ENCODE measurements around the gene CCNO.

CCNO gene

DNA sequence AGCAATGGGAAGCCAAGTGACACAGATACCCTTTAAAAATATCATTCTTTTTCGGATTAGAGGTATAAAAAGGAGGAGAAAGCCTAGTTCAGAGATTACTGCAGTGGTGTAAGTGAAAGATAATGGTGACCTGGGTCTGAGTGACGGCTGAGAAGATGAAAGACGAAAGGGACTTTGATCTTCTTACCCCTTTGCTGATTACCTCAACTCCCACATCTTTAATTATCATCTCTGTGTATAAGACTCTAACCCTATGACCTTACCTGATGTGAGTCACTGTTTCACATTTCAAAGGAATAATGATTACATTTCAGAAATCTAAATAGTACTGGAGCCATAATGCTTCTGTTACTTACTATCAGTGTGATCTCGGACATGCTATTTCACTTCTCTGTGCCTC, 21.4 kb upstream of the CCNO start:
- H3K9me3 ChIP-seq (ENCODE audit: control insufficient read depth, low read length) = no peaks in the 10 kb centered on the region
- no peak overlapping the region for H3K4me2 ChIP-seq (ENCODE audit: low read length)
- no peak overlapping the region for H3K27ac ChIP-seq
- H3K9ac ChIP-seq = no peak overlapping the region
- H3K4me3 ChIP-seq (ENCODE audit: low read depth, low read length) = no peak overlapping the region
- TF ChIP-seq, protein P1, sequence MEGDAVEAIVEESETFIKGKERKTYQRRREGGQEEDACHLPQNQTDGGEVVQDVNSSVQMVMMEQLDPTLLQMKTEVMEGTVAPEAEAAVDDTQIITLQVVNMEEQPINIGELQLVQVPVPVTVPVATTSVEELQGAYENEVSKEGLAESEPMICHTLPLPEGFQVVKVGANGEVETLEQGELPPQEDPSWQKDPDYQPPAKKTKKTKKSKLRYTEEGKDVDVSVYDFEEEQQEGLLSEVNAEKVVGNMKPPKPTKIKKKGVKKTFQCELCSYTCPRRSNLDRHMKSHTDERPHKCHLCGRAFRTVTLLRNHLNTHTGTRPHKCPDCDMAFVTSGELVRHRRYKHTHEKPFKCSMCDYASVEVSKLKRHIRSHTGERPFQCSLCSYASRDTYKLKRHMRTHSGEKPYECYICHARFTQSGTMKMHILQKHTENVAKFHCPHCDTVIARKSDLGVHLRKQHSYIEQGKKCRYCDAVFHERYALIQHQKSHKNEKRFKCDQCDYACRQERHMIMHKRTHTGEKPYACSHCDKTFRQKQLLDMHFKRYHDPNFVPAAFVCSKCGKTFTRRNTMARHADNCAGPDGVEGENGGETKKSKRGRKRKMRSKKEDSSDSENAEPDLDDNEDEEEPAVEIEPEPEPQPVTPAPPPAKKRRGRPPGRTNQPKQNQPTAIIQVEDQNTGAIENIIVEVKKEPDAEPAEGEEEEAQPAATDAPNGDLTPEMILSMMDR (IDR thresholded peaks at IDR 0.05) = no peak
- H3K79me2 ChIP-seq = no peaks in the 10 kb centered on the region
- no peaks in the 10 kb centered on the region for H3K36me3 ChIP-seq (ENCODE audit: control insufficient read depth, insufficient read depth, low read length)
- H2AFZ ChIP-seq = no peak overlapping the region
- H3K4me1 ChIP-seq = no peaks in the 10 kb centered on the region
- H3K27me3 ChIP-seq (ENCODE audit: control insufficient read depth, insufficient read depth, low read length) = no peaks in the 10 kb centered on the region

DNA sequence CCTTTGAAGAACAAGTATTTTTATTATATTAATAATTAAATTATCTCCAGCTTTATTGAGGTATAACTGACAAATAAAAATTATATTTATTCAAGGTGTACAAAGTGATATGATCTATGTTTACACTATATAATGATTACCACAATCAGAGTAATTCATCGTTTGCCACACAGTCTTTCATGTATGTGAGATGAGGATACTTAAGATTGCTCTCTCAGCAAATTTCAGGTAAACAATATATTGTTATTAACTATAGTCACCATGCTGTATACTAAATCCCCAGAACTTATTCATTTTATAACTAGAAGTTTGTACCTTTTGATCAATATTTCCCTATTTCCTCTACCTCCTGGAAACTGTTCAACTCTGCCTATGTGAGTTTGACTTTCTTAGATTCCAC, 16.7 kb upstream of the CCNO start:
- TF ChIP-seq, protein P1 (IDR thresholded peaks at IDR 0.05) = no peak
- Histone ChIP-seq H3K27ac (no peak overlapping the region), H3K36me3 (ENCODE audit: control insufficient read depth, insufficient read depth, low read length) (no peaks in the 10 kb centered on the region), H3K4me2 (ENCODE audit: low read length) (no peak overlapping the region), H3K9me3 (ENCODE audit: control insufficient read depth, low read length) (no peaks in the 10 kb centered on the region), H3K9ac (no peak overlapping the region), H2AFZ (no peak overlapping the region), H3K27me3 (ENCODE audit: control insufficient read depth, insufficient read depth, low read length) (no peaks in the 10 kb centered on the region), H3K4me1 (no peaks in the 10 kb centered on the region), H3K4me3 (ENCODE audit: low read depth, low read length) (no peak overlapping the region), H3K79me2 (no peaks in the 10 kb centered on the region)

DNA sequence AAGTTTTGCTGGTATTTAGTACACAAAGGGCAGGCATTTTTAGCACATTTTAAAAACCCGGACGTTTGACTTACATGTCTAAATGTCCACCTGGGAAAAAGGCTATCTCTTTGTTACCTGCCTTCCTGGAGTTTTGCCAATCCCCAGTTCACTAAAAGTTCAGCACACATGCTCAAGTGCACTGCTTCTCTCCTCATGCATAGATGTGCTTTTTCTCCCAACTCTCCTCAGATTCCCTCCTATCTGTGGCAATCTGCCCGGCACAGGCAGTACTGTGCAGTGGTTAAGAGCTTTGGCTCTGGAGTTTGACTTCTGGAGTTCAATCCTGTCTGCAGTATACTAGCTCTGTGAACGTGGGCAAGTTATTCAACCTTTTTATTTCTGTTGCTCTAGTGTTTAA, 8.3 kb upstream of the CCNO start:
- H2AFZ ChIP-seq = no peak overlapping the region
- no peak overlapping the region for H3K9ac ChIP-seq
- no peak overlapping the region for H3K4me2 ChIP-seq (ENCODE audit: low read length)
- no peaks in the 10 kb centered on the region for H3K9me3 ChIP-seq (ENCODE audit: control insufficient read depth, low read length)
- TF ChIP-seq, protein P1 (IDR thresholded peaks at IDR 0.05) = no peak
- no peaks in the 10 kb centered on the region for H3K27me3 ChIP-seq (ENCODE audit: control insufficient read depth, insufficient read depth, low read length)
- H3K79me2 ChIP-seq = no peaks in the 10 kb centered on the region
- H3K36me3 ChIP-seq (ENCODE audit: control insufficient read depth, insufficient read depth, low read length) = no peaks in the 10 kb centered on the region
- no peak overlapping the region for H3K27ac ChIP-seq
- H3K4me1 ChIP-seq = peaks cover 2% of the 10 kb centered on the region
- H3K4me3 ChIP-seq (ENCODE audit: low read depth, low read length) = no peak overlapping the region

DNA sequence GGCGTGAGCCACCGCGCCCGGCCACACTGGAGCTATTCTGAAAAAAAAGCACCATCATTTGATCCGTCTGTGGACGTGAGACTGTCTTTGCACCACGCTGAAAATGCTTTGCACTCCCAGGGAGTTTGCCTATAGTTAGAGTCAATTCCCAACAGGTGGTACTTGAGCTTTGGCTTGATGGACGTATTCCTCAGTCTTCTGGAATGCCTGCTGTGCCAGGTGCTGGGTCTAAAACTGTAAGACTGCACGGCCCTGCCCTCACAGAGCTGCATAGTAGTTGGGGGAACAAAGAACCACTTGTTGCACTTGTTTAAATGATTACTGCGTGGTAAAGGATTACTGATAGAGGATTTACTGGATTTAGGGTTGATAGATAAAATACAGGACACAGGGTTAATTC, 3.4 kb upstream of the CCNO start:
- Histone ChIP-seq H3K27ac (no peak overlapping the region), H3K36me3 (ENCODE audit: control insufficient read depth, insufficient read depth, low read length) (no peaks in the 10 kb centered on the region), H3K4me3 (ENCODE audit: low read depth, low read length) (no peak overlapping the region), H3K27me3 (ENCODE audit: control insufficient read depth, insufficient read depth, low read length) (no peaks in the 10 kb centered on the region), H3K79me2 (no peaks in the 10 kb centered on the region), H3K9ac (no peak overlapping the region), H3K4me1 (peaks cover 2% of the 10 kb centered on the region), H3K9me3 (ENCODE audit: control insufficient read depth, low read length) (no peaks in the 10 kb centered on the region), H2AFZ (no peak overlapping the region), H3K4me2 (ENCODE audit: low read length) (no peak overlapping the region)
- TF ChIP-seq, protein P1 (IDR thresholded peaks at IDR 0.05) = no peak

DNA sequence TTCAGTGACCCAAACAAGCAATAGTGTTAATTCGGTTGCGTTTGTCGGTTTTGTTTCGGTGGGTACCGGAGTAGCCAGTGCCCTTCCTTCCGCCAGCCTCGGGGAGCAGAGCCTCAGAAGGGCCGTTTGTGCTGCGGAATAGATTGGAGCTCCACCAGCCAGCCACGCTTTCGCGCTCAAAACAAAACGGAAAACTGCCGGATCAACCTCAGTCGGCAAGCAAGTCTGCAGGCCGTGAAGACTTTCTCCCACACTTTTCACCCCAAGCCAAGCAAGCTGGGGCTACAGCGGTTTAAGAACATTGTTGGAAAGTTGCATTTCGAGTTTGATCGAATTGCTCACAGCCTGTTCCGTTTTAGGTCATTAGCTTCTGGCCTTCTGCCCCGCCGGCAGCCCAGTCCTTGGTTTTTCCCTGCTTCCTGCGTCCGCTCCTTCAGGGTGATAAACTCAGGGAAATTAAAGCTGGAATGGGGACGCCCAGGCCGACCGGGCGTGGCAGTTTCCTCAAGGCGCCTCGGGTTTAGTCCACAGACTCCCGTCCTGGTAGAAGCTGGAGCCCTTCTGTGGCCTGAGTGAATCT, 803 bp upstream of the CCNO start:
- H3K4me3 ChIP-seq (ENCODE audit: low read depth, low read length) = peak overlapping the region; percentile 69
- peak overlapping the region; percentile 99 for H3K4me2 ChIP-seq (ENCODE audit: low read length)
- H3K9me3 ChIP-seq (ENCODE audit: control insufficient read depth, low read length) = no peaks in the 10 kb centered on the region
- H2AFZ ChIP-seq = peak overlapping the region; percentile 95
- H3K27ac ChIP-seq = no peak overlapping the region
- H3K79me2 ChIP-seq = no peaks in the 10 kb centered on the region
- H3K4me1 ChIP-seq = peaks cover 2% of the 10 kb centered on the region
- no peaks in the 10 kb centered on the region for H3K27me3 ChIP-seq (ENCODE audit: control insufficient read depth, insufficient read depth, low read length)
- TF ChIP-seq, protein P1 (IDR thresholded peaks at IDR 0.05) = no peak
- no peaks in the 10 kb centered on the region for H3K36me3 ChIP-seq (ENCODE audit: control insufficient read depth, insufficient read depth, low read length)
- H3K9ac ChIP-seq = no peak overlapping the region

Data from parathyroid adenoma (tissue), 2 donors.